ENCODE measurements around the gene VTI1A. TPM values are rescaled to one million over a fixed set of nuclear protein-coding genes. Genes with fewer than 3 reads are reported as not detected.

The VTI1A gene
- total and polyA plus RNA-seq, 2 experiments from 2014 or later: 26.8 to 31.0 TPM

GRCh38 chr10:112526139-112526538 is 79.1 kb downstream of the VTI1A start:
- Histone ChIP-seq H3K27me3 (ENCODE audit: insufficient read depth) (no peaks in the 10 kb centered on the region), H3K79me2 (replicated peaks; ENCODE audit: insufficient read depth) (no peaks in the 10 kb centered on the region), H3K4me2 (no peak overlapping the region), H3K4me1 (ENCODE audit: insufficient read depth) (peaks cover 7% of the 10 kb centered on the region; the same call in 1 of the 2 replicates), H2AFZ (no peak overlapping the region), H3F3A (replicated peaks; ENCODE audit: low read depth) (no peaks in the 10 kb centered on the region), H3K4me3 (no peak overlapping the region), H3K27ac (ENCODE audit: low read depth) (peak overlapping the region; percentile 27; the same call in 1 of the 2 replicates), H4K20me1 (replicated peaks; ENCODE audit: insufficient read depth) (no peaks in the 10 kb centered on the region), H3K36me3 (ENCODE audit: insufficient read depth) (no peaks in the 10 kb centered on the region), H3K9me2 (ENCODE audit: insufficient read depth) (no peaks in the 10 kb centered on the region)
- ATAC-seq (no peak), DNase-seq (ENCODE audit: low spot score) (no peak)
- Mint-ChIP-seq H3K4me3 (no peak overlapping the region), H3K9me3 (no peaks in the 10 kb centered on the region), H3K4me1 (peaks cover 37% of the 10 kb centered on the region), H3K27me3 (ENCODE audit: insufficient read depth, low read depth, poor library complexity) (no peaks in the 10 kb centered on the region), H3K27ac (no peak overlapping the region; the same call in 1 of the 2 replicates), H3K36me3 (ENCODE audit: low read depth) (no peaks in the 10 kb centered on the region)
- no peak for TF ChIP-seq CTCF (conservative IDR thresholded peaks at IDR 0.05; ENCODE audit: low read depth in 2 of 2)
- no peak for TF ChIP-seq ZNF462 (CRISPR knock-in tag; IDR thresholded peaks at IDR 0.05)
- TF ChIP-seq ZNF331 (CRISPR knock-in tag; IDR thresholded peaks at IDR 0.05; ENCODE audit: low read depth): no peak
- TF ChIP-seq EZH2 (IDR thresholded peaks at IDR 0.05; ENCODE audit: low read depth, unreplicated experiment): no peak
- no peak for TF ChIP-seq STAT1 (IDR thresholded peaks at IDR 0.05; ENCODE audit: unreplicated experiment)
- TF ChIP-seq EZH2phosphoT487 (IDR thresholded peaks at IDR 0.05; ENCODE audit: unreplicated experiment): no peak
- no peak for TF ChIP-seq ZNF114 (CRISPR knock-in tag; IDR thresholded peaks at IDR 0.05)
- TF ChIP-seq REST (IDR thresholded peaks at IDR 0.05; ENCODE audit: unreplicated experiment): no peak
- TF ChIP-seq JUNB (IDR thresholded peaks at IDR 0.05; ENCODE audit: unreplicated experiment): no peak
- no peak for TF ChIP-seq POLR2AphosphoS5 (IDR thresholded peaks at IDR 0.05; ENCODE audit: low read depth)
- no peak for TF ChIP-seq ETS1 (IDR thresholded peaks at IDR 0.05)
- no peak for TF ChIP-seq NANOG (IDR thresholded peaks at IDR 0.05; ENCODE audit: borderline replicate concordance)
- TF ChIP-seq CREB1 (CRISPR knock-in tag; IDR thresholded peaks at IDR 0.05; ENCODE audit: low read depth): no peak
